GM12892 (cell line): ENCODE data around the gene WWOX.

Experiments
- POLR2A ChIP-seq: IDR thresholded peaks from 2 replicates; pipeline ENCODE4 v1.6.1; 2011; ENCODE audit warnings: low read depth, low read length, control low read depth
- TAF1 ChIP-seq: IDR thresholded peaks from 2 replicates; pipeline ENCODE4 v1.6.1; 2011; ENCODE audit warnings: low read depth, mild to moderate bottlenecking, control low read depth, low read length, borderline replicate concordance

DNA sequence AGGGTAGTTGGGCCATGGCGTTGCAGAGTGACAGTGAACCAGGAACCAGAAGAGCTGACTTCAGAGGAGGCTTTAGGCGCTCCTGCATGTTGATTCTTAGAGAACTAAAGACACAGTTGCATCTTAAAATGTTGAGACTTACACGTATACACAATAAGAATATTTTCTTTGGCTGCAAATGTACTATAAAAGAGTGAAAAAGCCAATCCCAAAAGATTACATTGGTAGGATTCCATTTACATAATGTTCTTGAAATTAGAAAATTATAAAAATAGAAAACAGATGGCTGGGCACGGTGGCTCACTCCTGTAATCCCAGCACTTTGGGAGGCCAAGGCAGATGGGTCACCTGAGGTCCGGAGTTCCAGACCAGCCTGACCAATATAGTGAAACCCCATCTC is 738.8 kb downstream of the WWOX start:
- TF ChIP-seq POLR2A (no peak), TAF1 (no peak)
